OCI-LY1 (cell line): Measurements from ENCODE around the gene CTU1.

ENCODE experiments used
- H2AFZ ChIP-seq: fragments of 200-600 bp; sonication (generic), shearing (Covaris generic); 2 replicates; pipeline ENCODE4 v1.6.0; 2014; ENCODE audit warnings: antibody characterized with exemption, mild to moderate bottlenecking, low read length
- H3F3A ChIP-seq: fragments of 200-600 bp; sonication (generic), shearing (Covaris generic); 2 replicates; pipeline ENCODE4 v1.6.0; 2014; ENCODE audit warnings: mild to moderate bottlenecking, antibody characterized with exemption, low read length, moderate library complexity; ENCODE audit not compliant: insufficient read depth
- H3K27ac ChIP-seq: fragments of 200-600 bp; sonication (generic); 2 replicates; pipeline ENCODE4 v1.5.1; 2014; ENCODE audit warnings: low read length, mixed run types, mild to moderate bottlenecking, low read depth; ENCODE audit not compliant: poor library complexity, severe bottlenecking
- H3K27me3 ChIP-seq: fragments of 200-600 bp; sonication (generic); 2 replicates; pipeline ENCODE4 v1.6.0; 2014; ENCODE audit warnings: antibody characterized with exemption, mild to moderate bottlenecking, low read length, moderate library complexity; ENCODE audit not compliant: insufficient read depth
- H3K36me3 ChIP-seq: fragments of 200-600 bp; sonication (generic); 2 replicates; pipeline ENCODE4 v1.6.1; 2014; ENCODE audit warnings: mild to moderate bottlenecking, antibody characterized with exemption, low read length, moderate library complexity, mixed read lengths; ENCODE audit not compliant: insufficient read depth
- H3K4me1 ChIP-seq: fragments of 200-600 bp; sonication (generic); 2 replicates; pipeline ENCODE4 v1.5.1; 2014; ENCODE audit warnings: mild to moderate bottlenecking, low read length, moderate library complexity; ENCODE audit not compliant: insufficient read depth, severe bottlenecking
- H3K4me2 ChIP-seq: fragments of 200-600 bp; sonication (generic), shearing (Covaris generic); 2 replicates; pipeline ENCODE4 v1.6.1; 2014; ENCODE audit warnings: low read length
- H3K4me3 ChIP-seq: fragments of 200-600 bp; sonication (generic); 2 replicates; pipeline ENCODE4 v1.5.1; 2014; ENCODE audit warnings: low read length, low read depth, mild to moderate bottlenecking, mixed read lengths; ENCODE audit not compliant: poor library complexity, severe bottlenecking
- H3K79me2 ChIP-seq: fragments of 200-600 bp; shearing (Covaris generic); 2 replicates; pipeline ENCODE4 v1.6.1; 2016; ENCODE audit warnings: mixed run types, low read length, mixed read lengths; ENCODE audit not compliant: insufficient read depth
- H3K9ac ChIP-seq: fragments of 200-600 bp; sonication (generic), shearing (Covaris generic); 2 replicates; pipeline ENCODE4 v1.6.1; 2014; ENCODE audit warnings: mild to moderate bottlenecking, low read length, mixed read lengths
- H3K9me2 ChIP-seq: fragments of 200-600 bp; sonication (generic), shearing (Covaris generic); 2 replicates; pipeline ENCODE4 v1.6.1; 2014; ENCODE audit warnings: low read depth, mild to moderate bottlenecking, low read length, mixed read lengths
- H3K9me3 ChIP-seq: fragments of 200-600 bp; shearing (Covaris generic); 2 replicates; pipeline ENCODE4 v1.6.1; 2014; ENCODE audit warnings: low read length, mixed read lengths
- H4K20me1 ChIP-seq: fragments of 200-600 bp; sonication (generic), shearing (Covaris generic); 2 replicates; pipeline ENCODE4 v1.6.0; 2016; ENCODE audit warnings: mild to moderate bottlenecking, low read length; ENCODE audit not compliant: insufficient read depth
- EZH2 ChIP-seq: fragments of 200-600 bp; sonication (generic), shearing (Covaris generic); IDR thresholded peaks from 2 replicates; pipeline ENCODE4 v1.8.0; 2017; ENCODE audit warnings: borderline replicate concordance, mixed run types, mild to moderate bottlenecking, antibody characterized with exemption, low read length, moderate library complexity, mixed read lengths
- TF ChIP-seq, protein P1 (sequence below): fragments of 200-600 bp; sonication (generic), shearing (Covaris generic); IDR thresholded peaks from 2 replicates; pipeline ENCODE4 v1.5.1; 2017; ENCODE audit warnings: mild to moderate bottlenecking, antibody characterized with exemption, low read length, moderate library complexity, mixed read lengths

The CTU1 gene

DNA sequence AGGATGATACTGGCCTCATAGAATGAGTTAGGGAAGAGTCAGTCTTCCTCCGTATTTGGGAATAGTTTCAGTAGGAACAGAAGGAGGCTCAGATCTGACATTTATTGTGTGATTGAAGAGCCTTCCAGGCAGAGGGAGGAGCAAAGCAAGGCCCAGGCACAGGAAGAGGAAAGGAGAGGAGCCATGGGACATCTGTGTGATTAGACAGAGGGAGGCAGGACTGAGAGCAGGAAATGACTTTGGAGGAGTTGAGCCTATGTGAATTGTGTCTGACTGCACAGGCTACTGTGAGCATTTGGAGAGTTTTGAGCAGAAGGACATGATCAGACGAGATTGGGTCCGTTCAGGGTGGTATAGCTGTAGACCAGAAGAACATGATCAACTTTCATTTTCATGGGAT lies 42.4 kb upstream of the CTU1 start:
- Histone ChIP-seq H3K27me3 (peaks cover 4% of the 10 kb centered on the region; the same call in 1 of the 2 replicates), H3F3A (no peaks in the 10 kb centered on the region), H2AFZ (no peak overlapping the region), H3K4me3 (no peak overlapping the region), H3K27ac (no peak overlapping the region), H3K4me1 (no peaks in the 10 kb centered on the region), H3K9me2 (no peaks in the 10 kb centered on the region), H4K20me1 (no peaks in the 10 kb centered on the region), H3K9ac (no peak overlapping the region), H3K9me3 (no peaks in the 10 kb centered on the region), H3K36me3 (no peaks in the 10 kb centered on the region), H3K79me2 (no peaks in the 10 kb centered on the region), H3K4me2 (no peak overlapping the region)
- TF ChIP-seq EZH2 = no peak
- TF ChIP-seq, protein P1, sequence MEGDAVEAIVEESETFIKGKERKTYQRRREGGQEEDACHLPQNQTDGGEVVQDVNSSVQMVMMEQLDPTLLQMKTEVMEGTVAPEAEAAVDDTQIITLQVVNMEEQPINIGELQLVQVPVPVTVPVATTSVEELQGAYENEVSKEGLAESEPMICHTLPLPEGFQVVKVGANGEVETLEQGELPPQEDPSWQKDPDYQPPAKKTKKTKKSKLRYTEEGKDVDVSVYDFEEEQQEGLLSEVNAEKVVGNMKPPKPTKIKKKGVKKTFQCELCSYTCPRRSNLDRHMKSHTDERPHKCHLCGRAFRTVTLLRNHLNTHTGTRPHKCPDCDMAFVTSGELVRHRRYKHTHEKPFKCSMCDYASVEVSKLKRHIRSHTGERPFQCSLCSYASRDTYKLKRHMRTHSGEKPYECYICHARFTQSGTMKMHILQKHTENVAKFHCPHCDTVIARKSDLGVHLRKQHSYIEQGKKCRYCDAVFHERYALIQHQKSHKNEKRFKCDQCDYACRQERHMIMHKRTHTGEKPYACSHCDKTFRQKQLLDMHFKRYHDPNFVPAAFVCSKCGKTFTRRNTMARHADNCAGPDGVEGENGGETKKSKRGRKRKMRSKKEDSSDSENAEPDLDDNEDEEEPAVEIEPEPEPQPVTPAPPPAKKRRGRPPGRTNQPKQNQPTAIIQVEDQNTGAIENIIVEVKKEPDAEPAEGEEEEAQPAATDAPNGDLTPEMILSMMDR = no peak

DNA sequence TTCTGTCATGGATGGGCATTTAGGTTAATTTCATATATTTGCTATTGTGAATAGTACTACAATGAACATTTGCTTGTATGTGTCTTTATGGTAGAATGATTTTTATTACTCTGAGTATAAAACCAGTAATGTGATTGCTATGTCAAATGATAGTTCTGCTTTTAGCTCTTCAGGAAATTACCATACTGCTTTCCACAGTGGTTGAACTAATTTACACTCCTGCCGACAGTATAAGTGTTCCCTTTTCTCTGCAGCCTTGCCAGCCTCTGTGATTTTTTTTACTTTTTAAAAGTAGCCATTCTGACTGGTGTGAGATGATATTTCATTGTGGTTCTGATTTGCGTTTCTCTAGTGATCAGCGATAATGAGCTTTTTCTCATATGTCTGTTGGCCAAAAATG lies 40.4 kb upstream of the CTU1 start:
- no peak overlapping the region for H3K4me2 ChIP-seq
- H3K36me3 ChIP-seq = no peaks in the 10 kb centered on the region
- no peak overlapping the region for H3K9ac ChIP-seq
- H3K27ac ChIP-seq = no peak overlapping the region
- no peaks in the 10 kb centered on the region for H3K4me1 ChIP-seq
- H2AFZ ChIP-seq = no peak overlapping the region
- H3K4me3 ChIP-seq = no peak overlapping the region
- H3K9me2 ChIP-seq = no peaks in the 10 kb centered on the region
- H3K79me2 ChIP-seq = no peaks in the 10 kb centered on the region
- no peaks in the 10 kb centered on the region for H3F3A ChIP-seq
- H3K27me3 ChIP-seq = peaks cover 4% of the 10 kb centered on the region; the same call in 1 of the 2 replicates
- H3K9me3 ChIP-seq = no peaks in the 10 kb centered on the region
- TF ChIP-seq EZH2 = no peak
- TF ChIP-seq, protein P1 = no peak
- H4K20me1 ChIP-seq = no peaks in the 10 kb centered on the region

DNA sequence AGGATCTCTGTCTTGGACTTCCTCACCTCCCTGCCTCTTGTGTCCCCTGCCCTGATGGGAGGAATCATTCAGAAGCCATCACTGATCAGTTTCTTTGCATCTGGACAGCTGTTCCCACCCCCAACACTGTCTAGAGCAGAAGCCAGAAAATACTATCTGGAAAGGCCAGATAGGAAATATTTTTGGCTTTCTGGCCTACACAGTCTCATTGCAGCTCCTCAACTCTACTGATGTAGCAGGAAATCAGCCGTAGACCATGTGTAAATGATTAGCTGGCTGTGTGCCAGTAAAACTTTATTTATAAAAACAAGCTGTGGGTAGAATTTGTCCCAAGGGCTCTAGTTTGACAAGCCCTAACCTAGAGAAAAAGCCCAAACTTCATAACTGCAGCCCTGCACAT lies 39.5 kb upstream of the CTU1 start:
- no peaks in the 10 kb centered on the region for H3K79me2 ChIP-seq
- no peak overlapping the region for H3K4me3 ChIP-seq
- peaks cover 4% of the 10 kb centered on the region; the same call in 1 of the 2 replicates for H3K27me3 ChIP-seq
- no peaks in the 10 kb centered on the region for H3F3A ChIP-seq
- no peak overlapping the region for H3K4me2 ChIP-seq
- H2AFZ ChIP-seq = no peak overlapping the region
- no peaks in the 10 kb centered on the region for H3K9me2 ChIP-seq
- no peaks in the 10 kb centered on the region for H3K9me3 ChIP-seq
- no peaks in the 10 kb centered on the region for H4K20me1 ChIP-seq
- TF ChIP-seq EZH2 = no peak
- TF ChIP-seq, protein P1 = no peak
- no peaks in the 10 kb centered on the region for H3K4me1 ChIP-seq
- H3K27ac ChIP-seq = no peak overlapping the region
- H3K9ac ChIP-seq = no peak overlapping the region
- no peaks in the 10 kb centered on the region for H3K36me3 ChIP-seq
